Panc1 (cell line): Measurements from ENCODE around the gene HDAC11. TPM values are rescaled to one million over a fixed set of nuclear protein-coding genes. Genes with fewer than 3 reads are reported as not detected.
"Not testable (repeated sequence)": the region's sequence is repeated elsewhere in the genome, so short reads cannot be mapped to it uniquely, and the experiment has no call there.

Source experiments
- ATAC-seq: fragments of 200-7000 bp; cut with Tn5 transposase; 2 replicates; pipeline ENCODE4 v1.9.1; 2020; ENCODE audit warnings: mild to moderate bottlenecking, moderate library complexity
- BruUV-seq: library from RNA; stranded (reverse); fragments of 400-500 nt; replicated peaks from 2 replicates; lab custom pipeline; 2021; lab: Mats Ljungman, UMichigan
- CTCF ChIA-PET: fragments of 300-600 bp; sonication (Branson Sonifier 250); formaldehyde crosslinking; loops from one replicate; lab custom pipeline; 2022; ENCODE audit warnings: antibody characterized with exemption; lab: Charles Lee
- POLR2A ChIA-PET: fragments of 300-600 bp; sonication (Branson Sonifier 250); formaldehyde crosslinking; loops from one replicate; lab custom pipeline; 2022; ENCODE audit warnings: antibody characterized with exemption; lab: Charles Lee
- DNase-seq: peaks from one replicate; pipeline ENCODE4 v3.0.0-alpha.2; 2010; ENCODE audit warnings: low read depth, low spot score
- H3K27ac ChIP-seq: 2 replicates; pipeline ENCODE4 v1.5.1; 2011; ENCODE audit warnings: mild to moderate bottlenecking, low read length, inconsistent platforms
- H3K27me3 ChIP-seq: fragments of 200-500 bp; sonication (Bioruptor generic); 2 replicates; pipeline ENCODE4 v1.6.0; 2014; ENCODE audit warnings: low read length, inconsistent platforms; ENCODE audit not compliant: control insufficient read depth, insufficient read depth
- H3K36me3 ChIP-seq: fragments of 200-500 bp; sonication (Bioruptor generic); 2 replicates; pipeline ENCODE4 v1.5.1; 2014; ENCODE audit warnings: inconsistent platforms, mild to moderate bottlenecking, low read length, moderate library complexity; ENCODE audit not compliant: control insufficient read depth, insufficient read depth
- H3K4me1 ChIP-seq: 2 replicates; pipeline ENCODE4 v1.5.1; 2011; ENCODE audit warnings: inconsistent platforms, mild to moderate bottlenecking, low read length, moderate library complexity; ENCODE audit not compliant: control insufficient read depth, insufficient read depth
- H3K4me3 ChIP-seq, 2 experiments: 2 replicates each; pipeline ENCODE4 v1.5.1; 2011 to 2012; ENCODE audit warnings: low read depth in 2 of 2, low read length in 2 of 2, mild to moderate bottlenecking in 2 of 2, inconsistent platforms in 1 of 2, moderate library complexity in 1 of 2
- H3K9me3 ChIP-seq: fragments of 200-500 bp; sonication (Bioruptor generic); 2 replicates; pipeline ENCODE4 v1.5.1; 2014; ENCODE audit warnings: low read depth, mild to moderate bottlenecking, inconsistent platforms, low read length, moderate library complexity; ENCODE audit not compliant: control insufficient read depth, insufficient read depth
- CTCF ChIP-seq: fragments of 450-650 bp; IDR thresholded peaks from 2 replicates; pipeline ENCODE4 v1.5.1; 2017; ENCODE audit warnings: mild to moderate bottlenecking
- POLR2AphosphoS5 ChIP-seq: IDR thresholded peaks from 2 replicates; pipeline ENCODE4 v1.6.1; 2012; ENCODE audit warnings: mild to moderate bottlenecking, low read depth, low read length, moderate library complexity
- REST ChIP-seq, 2 experiments: IDR thresholded peaks; 2 replicates each; pipeline ENCODE4 v1.6.1; 2011 to 2012; ENCODE audit warnings: low read depth in 2 of 2, control low read depth in 1 of 2, low read length in 1 of 2, mild to moderate bottlenecking in 1 of 2, moderate library complexity in 1 of 2; ENCODE audit not compliant: insufficient read depth in 1 of 2
- SIN3A ChIP-seq: IDR thresholded peaks from 2 replicates; pipeline ENCODE4 v1.6.1; 2012; ENCODE audit warnings: low read depth, mild to moderate bottlenecking, low read length, moderate library complexity, borderline replicate concordance; ENCODE audit not compliant: insufficient read depth
- TCF7L2 ChIP-seq: IDR thresholded peaks from 2 replicates; pipeline ENCODE4 v1.6.1; 2011; ENCODE audit warnings: mild to moderate bottlenecking, low read depth, low read length, inconsistent platforms
- in situ Hi-C: cut with HindIII; loops from 2 replicates; pipeline ENCODE4 v1.10.0; 2016; ENCODE audit warnings: low sequenced_read_pairs, low pct_unique_long_range_greater_than_20kb
- intact Hi-C: fragments of 100-400 bp; cut with micrococcal nuclease; formaldehyde crosslinking; loops from one replicate; pipeline ENCODE4 v1.10.0; 2022; ENCODE audit not compliant: unreplicated experiment
- total RNA-seq: library from RNA; stranded (reverse); gene quantifications from one replicate; pipeline ENCODE4 v1.2.1, GENCODE V29; 2021; ENCODE audit not compliant: unreplicated experiment

HDAC11 gene
- total RNA-seq, 1 experiment from 2014 or later, result 10.6 TPM

GRCh38 chr3:13432093-13432492 lies 48.0 kb upstream of the HDAC11 start:
- Histone ChIP-seq H3K9me3 (no peaks in the 10 kb centered on the region), H3K4me3 (no peak overlapping the region), H3K27ac (no peak overlapping the region), H3K27me3 (no peaks in the 10 kb centered on the region), H3K4me1 (no peaks in the 10 kb centered on the region), H3K36me3 (no peaks in the 10 kb centered on the region)
- no peak for DNase-seq
- in situ Hi-C loops (no loop called here), intact Hi-C loops (no loop called here)
- CTCF ChIA-PET, result no interaction called here
- no peak for ATAC-seq
- no TSS peak for BruUV-seq
- TF ChIP-seq REST (IDR thresholded peaks at IDR 0.05; ENCODE audit: insufficient read depth in 1 of 2, low read depth in 2 of 2, low read length in 1 of 2), result no peak
- TF ChIP-seq CTCF, result no peak
- TF ChIP-seq POLR2AphosphoS5, result no peak
- no peak for TF ChIP-seq SIN3A
- POLR2A ChIA-PET, result no interaction called here

GRCh38 chr3:13433912-13434311 lies 46.2 kb upstream of the HDAC11 start:
- TF ChIP-seq TCF7L2 (no peak), SIN3A (no peak)
- Histone ChIP-seq H3K27me3 (no peaks in the 10 kb centered on the region), H3K4me1 (no peaks in the 10 kb centered on the region), H3K27ac (no peak overlapping the region), H3K9me3 (no peaks in the 10 kb centered on the region), H3K4me3 (no peak overlapping the region), H3K36me3 (no peaks in the 10 kb centered on the region)
- POLR2A ChIA-PET, result no interaction called here
- in situ Hi-C loops, result no loop called here
- no TSS peak for BruUV-seq
- CTCF ChIA-PET, result no interaction called here
- intact Hi-C loops, result no loop called here
- DNase-seq (no peak), ATAC-seq (no peak)

- H3K4me3 ChIP-seq, H3K27ac ChIP-seq, H3K27me3 ChIP-seq, DNase-seq, POLR2A ChIA-PET, CTCF ChIA-PET, BruUV-seq, intact Hi-C loops, H3K36me3 ChIP-seq, in situ Hi-C loops, H3K4me1 ChIP-seq, ATAC-seq, H3K9me3 ChIP-seq: not testable (repeated sequence)
Observed at GRCh38 chr3:13436213-13436612, 43.9 kb upstream of the HDAC11 start.
